Measurements from ENCODE around the gene PSMA1.
"Not testable (repeated sequence)": the region's sequence is repeated elsewhere in the genome, so short reads cannot be mapped to it uniquely, and the experiment has no call there.

Gene PSMA1

GRCh38 chr11:14542324-14542723 is 22.1 kb upstream of the PSMA1 start:
- no peak overlapping the region for H3K27ac ChIP-seq
- no peak for TF ChIP-seq ZFX (IDR thresholded peaks at IDR 0.05; ENCODE audit: borderline replicate concordance)
- no peak for TF ChIP-seq CTCF (IDR thresholded peaks at IDR 0.05)

GRCh38 chr11:14541192-14541947 is 21.2 kb upstream of the PSMA1 start:
- H3K27ac ChIP-seq, result no peak overlapping the region
- TF ChIP-seq ZFX (IDR thresholded peaks at IDR 0.05; ENCODE audit: borderline replicate concordance) (no peak), CTCF (IDR thresholded peaks at IDR 0.05) (no peak)

DNA sequence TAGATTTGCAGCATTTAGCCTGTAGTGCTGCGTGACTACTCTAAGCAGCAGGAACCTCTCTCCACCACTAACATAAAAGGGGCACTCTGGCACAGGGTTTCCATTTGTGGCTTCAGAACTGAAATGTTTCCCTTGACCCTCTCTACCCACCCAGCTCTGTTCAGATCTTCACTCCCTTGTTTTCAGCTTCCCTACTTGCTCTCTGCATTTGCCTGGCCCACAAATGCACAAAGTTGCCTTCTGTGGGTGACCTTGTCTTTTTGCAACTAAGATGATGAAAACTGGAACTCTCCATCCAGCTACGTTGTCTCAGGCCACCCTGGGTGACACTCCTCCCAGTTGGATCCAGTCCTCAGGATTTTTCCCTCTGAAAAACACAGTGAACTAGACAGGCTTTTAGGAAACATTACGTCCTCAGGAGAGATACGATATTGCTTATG is 19.8 kb upstream of the PSMA1 start:
- TF ChIP-seq CTCF (IDR thresholded peaks at IDR 0.05) (no peak), ZFX (IDR thresholded peaks at IDR 0.05; ENCODE audit: borderline replicate concordance) (no peak)
- H3K27ac ChIP-seq, result no peak overlapping the region

GRCh38 chr11:14538926-14539554 is 18.9 kb upstream of the PSMA1 start:
- H3K27ac ChIP-seq, result no peak overlapping the region
- TF ChIP-seq ZFX (IDR thresholded peaks at IDR 0.05; ENCODE audit: borderline replicate concordance) (no peak), CTCF (IDR thresholded peaks at IDR 0.05) (no peak)

DNA sequence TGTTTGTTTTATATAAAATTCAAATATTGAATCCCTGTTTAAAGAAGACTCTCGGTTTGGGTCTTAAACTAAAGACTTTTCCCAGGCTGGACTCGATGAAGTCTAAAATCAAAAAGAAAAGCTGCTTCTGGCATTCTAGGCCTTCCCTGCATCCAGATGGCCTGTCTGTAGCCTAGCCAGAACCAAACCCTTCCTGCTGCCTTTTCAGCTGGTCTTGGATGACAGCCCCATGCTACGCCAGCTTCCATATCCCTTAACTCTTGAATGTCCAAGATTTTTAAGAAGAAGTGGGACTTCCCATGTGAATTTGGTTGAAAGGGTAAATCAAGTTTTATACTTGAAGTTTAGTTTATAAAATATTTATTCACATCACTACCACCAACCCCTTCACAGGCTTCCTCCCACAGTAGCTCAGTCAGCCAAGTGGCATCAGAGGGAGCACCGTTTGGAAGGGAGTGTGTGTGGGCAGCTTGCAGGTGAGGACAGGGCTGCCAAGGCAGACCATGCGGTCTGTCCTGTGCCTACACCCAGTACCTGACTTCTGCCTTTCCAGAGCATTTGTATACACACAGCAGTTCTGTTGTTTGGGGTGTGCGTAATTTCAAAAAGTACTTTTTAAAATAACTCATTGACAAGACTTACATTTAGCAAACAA is 18.2 kb upstream of the PSMA1 start:
- no peak overlapping the region for H3K27ac ChIP-seq
- TF ChIP-seq CTCF (IDR thresholded peaks at IDR 0.05), result no peak
- no peak for TF ChIP-seq ZFX (IDR thresholded peaks at IDR 0.05; ENCODE audit: borderline replicate concordance)

DNA sequence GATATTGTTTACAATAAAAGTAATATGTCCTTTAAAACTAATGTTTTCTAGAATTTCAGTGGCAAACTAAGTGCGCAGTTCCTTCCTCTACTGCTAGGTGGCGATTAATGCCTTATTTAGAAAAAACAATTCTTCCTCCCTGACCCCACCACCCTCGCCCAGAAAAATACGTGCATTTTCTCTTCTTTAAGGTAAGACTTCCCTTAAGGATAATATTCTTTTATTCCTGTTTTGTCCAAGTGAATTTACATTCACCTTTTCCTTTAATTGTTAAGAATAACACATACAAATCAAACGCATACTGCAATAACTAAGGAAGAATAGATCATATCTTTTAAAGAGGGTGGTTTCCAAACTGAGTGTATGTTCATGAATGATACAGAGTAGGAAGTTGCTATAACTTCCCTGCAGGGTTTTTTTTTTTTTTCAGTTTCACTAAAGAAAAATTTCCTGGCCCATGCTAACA is 17.0 kb upstream of the PSMA1 start:
- no peak overlapping the region for H3K27ac ChIP-seq
- TF ChIP-seq CTCF (IDR thresholded peaks at IDR 0.05), result peak; percentile 86
- no peak for TF ChIP-seq ZFX (IDR thresholded peaks at IDR 0.05; ENCODE audit: borderline replicate concordance)

DNA sequence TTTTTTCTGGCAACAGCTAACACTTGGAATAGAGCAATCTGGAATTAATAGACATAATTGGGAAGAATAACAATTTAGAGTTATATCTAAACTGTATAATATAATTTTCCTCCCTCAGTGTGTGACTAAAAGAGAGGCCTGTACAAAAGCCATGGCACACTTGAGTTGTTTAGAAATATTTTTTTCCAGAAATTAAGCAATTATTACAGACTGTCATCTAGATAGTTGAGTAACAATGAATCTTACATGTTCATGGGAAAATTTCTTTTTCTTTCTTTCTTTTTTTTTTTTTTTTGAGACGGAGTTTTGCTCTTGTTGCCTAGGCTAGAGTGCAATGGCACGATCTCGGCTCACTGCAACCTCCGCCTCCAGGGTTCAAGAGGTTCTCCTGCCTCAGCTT is 15.0 kb upstream of the PSMA1 start:
- H3K27ac ChIP-seq, result not testable (repeated sequence)
